ENCODE results near the gene IFRD1. TPM values are rescaled to one million over a fixed set of nuclear protein-coding genes. Genes with fewer than 3 reads are reported as not detected.

Gene IFRD1
- total RNA-seq: 70.7 and 72.8 TPM in 2 replicates

- intact Hi-C loops (cut with micrococcal nuclease): loop anchor here (1.0 kb wide), 6 partner anchors 59 to 668 kb away; partner anchors contain the start of genes DOCK4, SMIM30, TMEM168 and ZNF277
- Mint-ChIP-seq H3K4me1 (peaks cover 46% of the 10 kb centered on the region), H3K9me3 (no peaks in the 10 kb centered on the region), H3K36me3 (ENCODE audit: low read depth) (peaks cover 12% of the 10 kb centered on the region), H3K27me3 (no peaks in the 10 kb centered on the region), H3K4me3 (peak within 1 kb of the TSS; percentile 99), H3K27ac (peak within 1 kb of the TSS; percentile 99)
- peak; percentile 100 for DNase-seq
Measured at GRCh38 chr7:112449902-112450806, at the start of gene IFRD1. TSS of gene IFRD1 (plus strand) at chr7:112450460. CDS start at chr7:112450689, 229 bp downstream.

GRCh38 chr7:112404321-112404720 is 45.9 kb upstream of the IFRD1 start:
- H3K36me3 Mint-ChIP-seq (ENCODE audit: low read depth): no peaks in the 10 kb centered on the region
- H3K27me3 Mint-ChIP-seq: peaks cover 28% of the 10 kb centered on the region
- H3K4me1 Mint-ChIP-seq: no peaks in the 10 kb centered on the region
- no peak overlapping the region for H3K4me3 Mint-ChIP-seq
- no peak overlapping the region for H3K27ac Mint-ChIP-seq
- no peak for DNase-seq
- no peaks in the 10 kb centered on the region for H3K9me3 Mint-ChIP-seq
- intact Hi-C loops (cut with micrococcal nuclease): no loop called here

GRCh38 chr7:112405286-112405685 is 45.0 kb upstream of the IFRD1 start:
- H3K4me1 Mint-ChIP-seq: no peaks in the 10 kb centered on the region
- no peak overlapping the region for H3K4me3 Mint-ChIP-seq
- peaks cover 34% of the 10 kb centered on the region for H3K27me3 Mint-ChIP-seq
- no peak overlapping the region for H3K27ac Mint-ChIP-seq
- no peaks in the 10 kb centered on the region for H3K36me3 Mint-ChIP-seq (ENCODE audit: low read depth)
- intact Hi-C loops (cut with micrococcal nuclease): no loop called here
- no peak for DNase-seq
- H3K9me3 Mint-ChIP-seq: no peaks in the 10 kb centered on the region

GRCh38 chr7:112407261-112407660 is 43.0 kb upstream of the IFRD1 start:
- Mint-ChIP-seq H3K4me1 (no peaks in the 10 kb centered on the region), H3K27ac (no peak overlapping the region), H3K9me3 (no peaks in the 10 kb centered on the region), H3K4me3 (no peak overlapping the region), H3K27me3 (peaks cover 46% of the 10 kb centered on the region), H3K36me3 (ENCODE audit: low read depth) (no peaks in the 10 kb centered on the region)
- no peak for DNase-seq
- intact Hi-C loops (cut with micrococcal nuclease): no loop called here

GRCh38 chr7:112410092-112410491 is 40.2 kb upstream of the IFRD1 start:
- Mint-ChIP-seq H3K27ac (no peak overlapping the region), H3K4me1 (peaks cover 1% of the 10 kb centered on the region)
- intact Hi-C loops (cut with micrococcal nuclease): loop anchor here (5.0 kb wide), 1 partner anchor 658 kb away; no protein-coding TSS in a partner anchor

GRCh38 chr7:112411186-112411795 is 39.0 kb upstream of the IFRD1 start:
- Mint-ChIP-seq H3K36me3 (ENCODE audit: low read depth) (no peaks in the 10 kb centered on the region), H3K27ac (no peak overlapping the region), H3K9me3 (no peaks in the 10 kb centered on the region), H3K4me3 (no peak overlapping the region), H3K4me1 (peaks cover 5% of the 10 kb centered on the region), H3K27me3 (peaks cover 52% of the 10 kb centered on the region)
- DNase-seq: no peak
- intact Hi-C loops (cut with micrococcal nuclease): loop anchor here (5.0 kb wide), 1 partner anchor 659 kb away; no protein-coding TSS in a partner anchor

More at GRCh38 chr7:112410092-112410491, 40.2 kb upstream of the IFRD1 start:
- H3K9me3 Mint-ChIP-seq: no peaks in the 10 kb centered on the region
- H3K27me3 Mint-ChIP-seq: peaks cover 53% of the 10 kb centered on the region
- H3K4me3 Mint-ChIP-seq: no peak overlapping the region
- no peaks in the 10 kb centered on the region for H3K36me3 Mint-ChIP-seq (ENCODE audit: low read depth)
- DNase-seq: no peak

- peaks cover 5% of the 10 kb centered on the region for H3K4me1 Mint-ChIP-seq
- no peaks in the 10 kb centered on the region for H3K36me3 Mint-ChIP-seq (ENCODE audit: low read depth)
- H3K9me3 Mint-ChIP-seq: peaks cover 3% of the 10 kb centered on the region
- intact Hi-C loops (cut with micrococcal nuclease): loop anchor here (5.0 kb wide), 1 partner anchor 663 kb away; no protein-coding TSS in a partner anchor
- no peak overlapping the region for H3K4me3 Mint-ChIP-seq
- no peak for DNase-seq
- H3K27ac Mint-ChIP-seq: no peak overlapping the region
- peaks cover 29% of the 10 kb centered on the region for H3K27me3 Mint-ChIP-seq
Measured at GRCh38 chr7:112414855-112415490, 35.3 kb upstream of the IFRD1 start.

- peaks cover 3% of the 10 kb centered on the region for H3K9me3 Mint-ChIP-seq
- no peak overlapping the region for H3K4me3 Mint-ChIP-seq
- H3K4me1 Mint-ChIP-seq: peaks cover 5% of the 10 kb centered on the region
- H3K27me3 Mint-ChIP-seq: peaks cover 22% of the 10 kb centered on the region
- no peak overlapping the region for H3K27ac Mint-ChIP-seq
- no peak for DNase-seq
- intact Hi-C loops (cut with micrococcal nuclease): no loop called here
- no peaks in the 10 kb centered on the region for H3K36me3 Mint-ChIP-seq (ENCODE audit: low read depth)
Measured at GRCh38 chr7:112416127-112416526, 34.1 kb upstream of the IFRD1 start.

- peaks cover 3% of the 10 kb centered on the region for H3K9me3 Mint-ChIP-seq
- no peak overlapping the region for H3K27ac Mint-ChIP-seq
- peaks cover 7% of the 10 kb centered on the region for H3K27me3 Mint-ChIP-seq
- DNase-seq: no peak
- no peak overlapping the region for H3K4me3 Mint-ChIP-seq
- peaks cover 25% of the 10 kb centered on the region for H3K4me1 Mint-ChIP-seq
- intact Hi-C loops (cut with micrococcal nuclease): no loop called here
- H3K36me3 Mint-ChIP-seq (ENCODE audit: low read depth): no peaks in the 10 kb centered on the region
Measured at GRCh38 chr7:112419543-112420130, 30.6 kb upstream of the IFRD1 start.

- H3K4me3 Mint-ChIP-seq: no peak overlapping the region
- no peaks in the 10 kb centered on the region for H3K36me3 Mint-ChIP-seq (ENCODE audit: low read depth)
- no peak overlapping the region for H3K27ac Mint-ChIP-seq
- H3K4me1 Mint-ChIP-seq: peaks cover 23% of the 10 kb centered on the region
- peaks cover 3% of the 10 kb centered on the region for H3K9me3 Mint-ChIP-seq
- peaks cover 1% of the 10 kb centered on the region for H3K27me3 Mint-ChIP-seq
- intact Hi-C loops (cut with micrococcal nuclease): no loop called here
- DNase-seq: no peak
Measured at GRCh38 chr7:112420236-112420861, 29.9 kb upstream of the IFRD1 start.

- peak; percentile 62 for DNase-seq
- peaks cover 20% of the 10 kb centered on the region for H3K4me1 Mint-ChIP-seq
- H3K9me3 Mint-ChIP-seq: peaks cover 3% of the 10 kb centered on the region
- intact Hi-C loops (cut with micrococcal nuclease): no loop called here
- H3K36me3 Mint-ChIP-seq (ENCODE audit: low read depth): no peaks in the 10 kb centered on the region
- H3K27me3 Mint-ChIP-seq: peaks cover 1% of the 10 kb centered on the region
- peak overlapping the region; percentile 7 for H3K4me3 Mint-ChIP-seq
- H3K27ac Mint-ChIP-seq: no peak overlapping the region
Measured at GRCh38 chr7:112421666-112422486, 28.4 kb upstream of the IFRD1 start.

GRCh38 chr7:112422842-112423496 is 27.3 kb upstream of the IFRD1 start:
- H3K4me3 Mint-ChIP-seq: no peak overlapping the region
- H3K27me3 Mint-ChIP-seq: no peaks in the 10 kb centered on the region
- peaks cover 20% of the 10 kb centered on the region for H3K4me1 Mint-ChIP-seq
- DNase-seq: no peak
- peaks cover 3% of the 10 kb centered on the region for H3K9me3 Mint-ChIP-seq
- H3K36me3 Mint-ChIP-seq (ENCODE audit: low read depth): no peaks in the 10 kb centered on the region
- intact Hi-C loops (cut with micrococcal nuclease): no loop called here
- no peak overlapping the region for H3K27ac Mint-ChIP-seq
